Posterior vena cava (tissue), 2 donors: Measurements from ENCODE around the gene VPS11. TPM values are rescaled to one million over a fixed set of nuclear protein-coding genes. Genes with fewer than 3 reads are reported as not detected.
A peak's percentile ranks its signal among the peaks of the same experiment; 100 is the strongest.

Experiments used
- DNase-seq: peaks from one replicate; pipeline ENCODE4 v3.0.0-alpha.2; 2020; ENCODE audit warnings: low spot score
- intact Hi-C, 2 donors: fragments of 100-400 bp; cut with DNase I; formaldehyde crosslinking; loops; one replicate each; pipeline versions ENCODE4 v1.14.1 to v1.14.2; 2022 to 2023
- total RNA-seq, 2 donors: library from RNA; stranded (reverse); fragmentation: NEBNext Ultra II Directional; extraction: Animal tissue kit (Norgen Biotek cat#: 25700); gene quantifications; one replicate each; pipeline ENCODE4 v1.2.1, GENCODE V29; 2021
- donor health status: DM: yes; HTN: yes; CAD: no.
- donor health status: DM: yes; HTN: yes; CAD: no.

VPS11 gene
- total RNA-seq, 2 donors from 2014 or later = 24.8 to 26.6 TPM

DNA sequence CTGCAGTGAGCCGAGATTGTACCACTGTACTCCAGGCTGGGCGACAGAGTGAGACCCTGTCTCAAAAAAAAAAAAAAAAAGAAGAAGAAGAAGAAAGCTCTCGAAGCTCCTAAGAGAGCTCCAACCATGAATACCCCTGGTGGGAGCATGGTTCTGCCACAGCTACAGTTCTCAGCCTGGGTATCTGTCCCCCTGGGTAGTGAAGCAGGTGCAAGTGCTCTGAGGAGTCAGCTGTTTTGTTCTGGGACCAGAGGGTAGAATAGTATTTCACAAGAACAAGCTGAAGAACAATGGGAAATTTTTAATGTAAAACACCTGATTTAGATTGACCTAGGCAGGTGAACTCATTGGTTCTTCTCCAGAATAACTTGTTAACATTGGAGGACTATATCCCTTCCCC lies 6.4 kb upstream of the VPS11 start:
- intact Hi-C loops = loop anchor here in 1 of 2 donors (5.0 kb wide), 1 partner anchor 39 kb away; no protein-coding TSS in a partner anchor
- no peak for DNase-seq

DNA sequence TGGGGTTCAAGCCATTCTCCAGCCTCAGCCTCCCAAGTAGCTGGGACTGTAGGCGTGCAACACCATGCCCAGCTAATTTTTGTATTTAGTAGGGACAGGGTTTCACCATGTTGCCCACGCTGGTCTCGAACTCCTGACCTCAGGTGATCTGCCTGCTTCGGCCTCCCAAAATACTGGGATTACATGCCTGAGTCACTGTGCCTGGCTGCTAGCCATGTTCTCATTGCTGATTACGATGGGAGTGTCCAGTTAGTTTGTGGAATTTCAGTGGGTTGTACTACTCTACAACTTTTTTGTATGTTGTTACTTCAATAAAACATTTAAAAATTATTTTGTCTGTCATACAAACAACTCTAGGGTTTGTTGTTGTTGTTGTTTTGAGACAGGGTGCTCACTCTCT lies 4.8 kb upstream of the VPS11 start:
- DNase-seq = no peak
- intact Hi-C loops = loop anchor here in 1 of 2 donors (5.0 kb wide), 1 partner anchor 40 kb away; no protein-coding TSS in a partner anchor

DNA sequence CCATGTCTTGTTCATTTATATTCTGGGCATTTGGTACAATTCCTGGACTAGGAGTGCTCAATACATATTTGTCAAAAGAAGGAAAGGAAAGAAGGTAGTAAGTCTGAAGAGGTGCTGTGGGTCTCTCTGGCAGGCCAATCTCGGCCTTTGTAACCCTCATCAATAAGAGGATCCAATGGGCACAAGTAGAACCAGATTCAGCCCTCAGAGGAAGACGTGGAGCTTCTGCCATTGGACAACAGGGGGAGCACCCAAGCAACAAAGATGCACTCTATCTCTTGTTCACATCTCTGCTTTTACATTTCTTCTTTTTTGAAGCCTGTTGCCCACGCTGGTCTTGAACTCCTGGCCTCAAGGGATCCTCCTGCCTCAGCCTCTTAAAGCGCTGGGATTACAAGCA lies 2.2 kb upstream of the VPS11 start:
- intact Hi-C loops = no loop called here

DNA sequence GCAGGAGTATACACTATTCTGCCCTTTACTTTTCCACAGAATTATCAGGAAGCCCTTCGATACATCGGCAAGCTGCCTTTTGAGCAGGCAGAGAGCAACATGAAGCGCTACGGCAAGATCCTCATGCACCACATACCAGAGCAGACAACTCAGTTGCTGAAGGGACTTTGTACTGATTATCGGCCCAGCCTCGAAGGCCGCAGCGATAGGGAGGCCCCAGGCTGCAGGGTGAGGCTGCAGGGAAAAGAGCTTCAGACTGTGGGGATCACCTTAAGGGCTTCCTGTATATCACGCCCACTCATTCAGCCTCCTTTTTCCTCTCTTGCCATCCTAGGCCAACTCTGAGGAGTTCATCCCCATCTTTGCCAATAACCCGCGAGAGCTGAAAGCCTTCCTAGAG lies 10.2 kb downstream of the VPS11 start:
- peak; percentile 58 for DNase-seq
- intact Hi-C loops = no loop called here

More for the DNA sequence above, 2.2 kb upstream of the VPS11 start:
- no peak for DNase-seq

DNA sequence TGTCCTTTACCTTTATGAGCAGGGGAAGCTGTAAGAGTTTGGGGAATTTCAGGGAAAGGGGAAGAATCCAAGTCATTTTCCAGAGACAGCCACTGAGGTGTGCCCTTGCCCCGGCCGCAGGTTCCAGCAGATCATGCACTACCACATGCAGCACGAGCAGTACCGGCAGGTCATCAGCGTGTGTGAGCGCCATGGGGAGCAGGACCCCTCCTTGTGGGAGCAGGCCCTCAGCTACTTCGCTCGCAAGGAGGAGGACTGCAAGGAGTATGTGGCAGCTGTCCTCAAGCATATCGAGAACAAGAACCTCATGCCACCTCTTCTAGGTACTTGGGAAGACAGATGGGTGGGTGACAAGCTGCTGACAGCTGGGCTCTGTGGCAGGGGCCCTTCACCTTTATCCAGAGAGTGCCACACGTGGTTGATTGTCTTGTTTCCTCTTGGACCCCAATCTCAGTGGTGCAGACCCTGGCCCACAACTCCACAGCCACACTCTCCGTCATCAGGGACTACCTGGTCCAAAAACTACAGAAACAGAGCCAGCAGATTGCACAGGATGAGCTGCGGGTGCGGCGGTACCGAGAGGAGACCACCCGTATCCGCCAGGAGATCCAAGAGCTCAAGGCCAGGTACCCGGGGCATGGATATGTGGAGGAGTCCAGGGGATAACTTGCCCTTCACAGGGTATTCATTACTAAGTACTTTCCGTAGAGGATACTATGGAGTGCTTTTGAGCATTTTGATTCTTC lies 11.2 kb downstream of the VPS11 start:
- intact Hi-C loops = no loop called here

DNA sequence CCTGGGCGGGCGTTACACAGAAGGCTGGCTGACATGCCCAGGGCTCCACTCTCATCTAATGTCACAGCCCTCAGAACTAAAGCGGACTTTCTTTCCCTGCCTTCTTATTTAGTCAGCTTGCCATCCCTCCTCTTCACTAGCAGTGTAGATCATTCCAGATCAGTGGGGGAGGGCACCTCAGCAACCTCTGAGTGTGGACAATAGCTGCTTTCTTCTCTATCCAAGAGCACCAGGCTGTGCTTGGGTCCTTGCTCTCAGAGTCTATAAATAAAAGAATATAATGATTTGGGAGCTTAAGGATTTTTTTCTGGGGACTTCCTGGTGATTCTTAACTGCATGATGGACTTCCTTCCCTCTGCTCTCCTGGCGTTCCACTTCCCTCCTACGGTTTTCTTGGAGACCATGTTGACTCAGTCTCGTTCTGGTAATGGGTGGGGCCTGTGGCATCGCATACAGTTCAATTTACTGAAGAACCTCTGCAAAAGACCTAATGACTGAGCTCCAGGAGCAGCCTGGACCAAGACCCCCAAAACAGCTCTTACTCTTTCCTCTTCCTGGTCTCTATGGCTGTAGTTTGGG lies 14.2 kb downstream of the VPS11 start:
- intact Hi-C loops = no loop called here
- peak; percentile 31 for DNase-seq

More for the DNA sequence above, 11.2 kb downstream of the VPS11 start:
- peak; percentile 51 for DNase-seq

DNA sequence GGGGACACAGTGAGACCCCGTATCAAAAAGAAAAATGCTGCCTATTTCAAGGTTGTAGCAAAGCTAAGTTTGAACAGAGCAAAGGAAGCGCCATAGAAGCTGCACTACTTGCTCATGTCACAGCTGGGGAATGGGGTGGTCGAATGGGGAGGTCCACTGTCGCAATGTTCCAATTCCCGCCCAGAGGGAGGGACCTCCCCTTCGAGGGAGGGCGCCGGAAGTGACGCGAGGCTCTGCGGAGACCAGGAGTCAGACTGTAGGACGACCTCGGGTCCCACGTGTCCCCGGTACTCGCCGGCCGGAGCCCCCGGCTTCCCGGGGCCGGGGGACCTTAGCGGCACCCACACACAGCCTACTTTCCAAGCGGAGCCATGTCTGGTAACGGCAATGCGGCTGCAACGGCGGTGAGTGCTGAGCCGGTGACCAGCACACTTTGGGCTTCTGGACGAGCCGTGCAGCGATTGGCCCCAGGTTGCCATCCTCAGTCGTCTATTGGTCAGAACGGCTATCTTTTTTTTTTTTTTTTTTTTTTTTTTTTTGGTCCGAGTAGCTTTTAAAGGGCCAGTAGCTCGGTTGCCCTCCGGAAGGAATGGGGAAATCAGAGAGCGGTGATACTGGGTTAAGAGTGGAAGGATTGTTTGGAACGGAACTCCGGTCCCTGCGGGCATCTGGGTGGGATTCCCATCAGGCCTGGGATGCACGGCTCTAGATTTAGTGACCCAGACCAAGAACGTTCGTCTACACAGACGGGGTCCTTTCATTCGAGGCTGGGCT lies 17.2 kb downstream of the VPS11 start, which contains the start of gene HMBS:
Gene HMBS, plus strand, starts transcription at position 219 of the 774 bp plus-strand sequence. Its CDS starts 153 bp downstream, at position 372.
- DNase-seq = peak; percentile 99
- intact Hi-C loops = no loop called here

DNA sequence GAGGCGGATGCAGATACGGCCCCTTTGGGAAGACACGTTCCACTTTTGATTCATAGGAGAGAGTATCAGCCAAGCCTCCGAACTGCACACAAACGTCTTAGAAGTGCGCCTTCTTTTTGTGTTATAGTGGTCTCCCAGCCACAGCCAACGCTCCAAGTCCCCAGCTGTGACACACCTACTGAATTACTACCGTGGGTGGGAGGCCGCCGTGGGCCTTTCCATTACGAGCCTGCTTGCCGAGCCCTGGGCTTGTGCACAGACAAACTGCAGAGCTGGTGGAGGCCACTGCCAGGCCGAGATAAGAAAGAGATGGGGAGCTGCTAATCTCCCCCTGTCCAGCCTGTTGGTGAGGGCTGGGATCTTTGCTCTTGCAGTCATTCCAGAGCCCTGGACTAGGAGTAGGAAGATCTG lies 17.8 kb downstream of the VPS11 start:
- intact Hi-C loops = no loop called here

DNA sequence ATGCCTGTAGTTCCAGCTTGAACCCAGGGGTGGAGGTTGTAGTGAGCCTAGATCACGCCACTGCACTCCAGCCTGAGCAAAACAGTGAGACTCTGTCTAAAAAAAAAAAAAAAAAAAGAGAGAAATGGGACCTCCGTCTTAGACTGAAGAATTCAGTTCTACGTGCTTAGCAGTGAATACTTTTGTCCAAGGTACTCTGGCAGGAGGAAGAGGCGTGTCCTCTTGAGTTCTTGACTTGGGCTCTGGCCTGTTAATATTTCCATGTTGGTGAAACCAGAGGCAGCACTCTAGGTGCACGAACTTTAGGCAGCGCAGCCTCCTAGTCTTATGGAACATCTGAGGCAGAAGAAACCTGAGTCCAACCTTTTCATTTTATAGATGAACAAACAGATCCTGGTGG lies 19.5 kb downstream of the VPS11 start:
- DNase-seq = no peak
- intact Hi-C loops = no loop called here

More for the DNA sequence above, 17.8 kb downstream of the VPS11 start:
- no peak for DNase-seq

DNA sequence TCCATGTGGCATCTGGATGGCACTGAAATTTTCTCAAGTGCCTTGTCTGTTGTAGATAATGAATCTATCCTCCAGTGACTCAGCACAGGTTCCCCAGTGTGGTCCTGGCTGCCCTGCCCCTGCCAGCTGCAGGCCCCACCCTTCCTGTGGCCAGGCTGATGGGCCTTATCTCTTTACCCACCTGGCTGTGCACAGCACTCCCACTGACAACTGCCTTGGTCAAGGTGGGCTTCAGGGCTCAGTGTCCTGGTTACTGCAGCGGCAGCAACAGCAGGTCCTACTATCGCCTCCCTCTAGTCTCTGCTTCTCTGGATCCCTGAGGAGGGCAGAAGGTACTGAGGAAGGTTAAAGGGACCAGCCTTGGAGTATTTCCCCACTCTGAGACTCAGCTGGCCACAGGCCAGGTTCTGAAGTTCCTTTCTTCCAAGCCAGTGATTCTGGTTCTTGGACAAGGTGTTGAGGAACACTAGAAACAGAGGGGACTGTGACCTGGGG lies 20.2 kb downstream of the VPS11 start:
- no peak for DNase-seq
- intact Hi-C loops = no loop called here

DNA sequence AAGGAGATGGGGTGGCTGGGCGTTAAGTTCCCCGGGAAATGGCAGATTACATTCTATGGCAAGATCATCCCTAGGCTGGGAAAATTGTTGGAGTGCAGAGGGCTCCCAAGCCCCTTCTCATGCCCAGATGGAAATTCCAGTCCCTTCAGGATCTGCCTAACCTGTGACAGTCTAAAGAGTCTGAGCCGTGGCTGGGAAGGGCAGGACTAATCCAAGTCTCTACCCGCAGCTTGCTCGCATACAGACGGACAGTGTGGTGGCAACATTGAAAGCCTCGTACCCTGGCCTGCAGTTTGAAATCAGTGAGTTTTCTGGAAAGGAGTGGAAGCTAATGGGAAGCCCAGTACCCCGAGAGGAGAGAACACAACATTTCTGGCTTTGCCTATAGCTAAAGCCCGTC lies 20.8 kb downstream of the VPS11 start:
- no peak for DNase-seq
- intact Hi-C loops = no loop called here

DNA sequence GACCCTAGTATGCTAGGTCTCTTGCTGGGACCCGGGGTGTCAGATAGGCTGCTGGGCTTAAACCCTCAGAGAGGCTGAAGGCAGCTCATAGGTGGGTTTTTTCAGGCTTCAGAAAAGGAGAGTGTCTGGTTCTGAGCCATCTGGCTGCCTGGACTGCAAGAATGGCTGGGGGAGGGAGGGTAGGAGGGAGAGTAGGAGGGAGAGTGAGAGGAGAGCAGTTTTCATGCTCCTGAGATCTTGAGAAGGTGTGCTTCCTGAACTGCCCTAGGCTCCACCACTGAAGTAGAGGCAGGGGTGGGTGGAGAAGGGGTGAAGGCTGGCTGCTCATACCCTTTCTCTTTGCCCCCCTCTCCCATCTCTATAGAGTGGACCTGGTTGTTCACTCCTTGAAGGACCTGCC lies 21.7 kb downstream of the VPS11 start:
- no peak for DNase-seq
- intact Hi-C loops = no loop called here

DNA sequence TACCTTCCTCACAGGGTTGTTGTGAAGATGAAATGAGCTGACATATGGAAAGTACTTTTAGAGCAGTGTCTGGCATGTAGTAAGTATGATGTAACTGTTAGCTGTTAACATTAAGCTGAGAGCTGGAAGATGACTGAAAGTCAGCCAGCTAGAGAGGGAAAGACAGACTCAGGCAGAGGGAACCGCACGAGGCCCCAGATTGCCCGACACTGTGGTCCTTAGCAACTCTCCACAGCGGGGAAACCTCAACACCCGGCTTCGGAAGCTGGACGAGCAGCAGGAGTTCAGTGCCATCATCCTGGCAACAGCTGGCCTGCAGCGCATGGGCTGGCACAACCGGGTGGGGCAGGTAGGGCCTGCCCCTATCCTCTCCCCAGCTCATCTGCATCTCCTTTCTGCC lies 23.6 kb downstream of the VPS11 start:
- intact Hi-C loops = no loop called here
- no peak for DNase-seq

DNA sequence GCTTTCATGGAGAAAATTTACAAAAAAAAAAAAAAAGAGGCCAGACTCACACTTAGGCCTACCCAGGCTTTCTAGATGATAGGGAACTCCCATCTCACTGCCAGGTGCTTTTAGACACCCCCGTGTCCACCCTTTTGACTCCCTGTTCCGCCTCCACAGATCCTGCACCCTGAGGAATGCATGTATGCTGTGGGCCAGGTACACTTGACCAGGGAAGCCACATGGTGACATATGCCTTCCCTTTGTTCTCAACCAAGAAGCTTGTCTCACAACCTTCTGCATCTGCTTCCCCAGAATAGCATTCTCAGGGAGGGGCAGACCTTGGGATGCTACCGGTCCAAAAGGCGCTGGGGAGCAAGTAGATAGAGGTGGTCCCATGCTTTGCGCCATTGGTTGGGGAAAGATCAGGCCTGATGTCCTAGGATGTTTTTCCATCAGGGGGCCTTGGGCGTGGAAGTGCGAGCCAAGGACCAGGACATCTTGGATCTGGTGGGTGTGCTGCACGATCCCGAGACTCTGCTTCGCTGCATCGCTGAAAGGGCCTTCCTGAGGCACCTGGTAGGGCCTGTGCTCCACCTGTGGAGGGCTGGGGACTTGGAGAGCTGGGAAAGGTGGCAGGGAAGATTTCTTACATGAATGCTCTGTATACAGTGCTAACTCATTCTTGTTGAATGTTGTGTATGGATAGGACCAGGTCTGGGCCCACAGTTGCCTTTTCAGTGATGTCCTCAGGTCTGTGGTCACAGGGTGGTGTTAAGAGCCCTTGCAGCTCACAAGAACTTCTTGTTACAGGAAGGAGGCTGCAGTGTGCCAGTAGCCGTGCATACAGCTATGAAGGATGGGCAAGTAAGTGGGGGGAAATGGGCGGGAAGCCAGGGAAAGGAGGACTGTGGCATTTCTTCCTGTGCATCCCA lies 24.6 kb downstream of the VPS11 start:
- intact Hi-C loops = no loop called here
- DNase-seq = no peak

DNA sequence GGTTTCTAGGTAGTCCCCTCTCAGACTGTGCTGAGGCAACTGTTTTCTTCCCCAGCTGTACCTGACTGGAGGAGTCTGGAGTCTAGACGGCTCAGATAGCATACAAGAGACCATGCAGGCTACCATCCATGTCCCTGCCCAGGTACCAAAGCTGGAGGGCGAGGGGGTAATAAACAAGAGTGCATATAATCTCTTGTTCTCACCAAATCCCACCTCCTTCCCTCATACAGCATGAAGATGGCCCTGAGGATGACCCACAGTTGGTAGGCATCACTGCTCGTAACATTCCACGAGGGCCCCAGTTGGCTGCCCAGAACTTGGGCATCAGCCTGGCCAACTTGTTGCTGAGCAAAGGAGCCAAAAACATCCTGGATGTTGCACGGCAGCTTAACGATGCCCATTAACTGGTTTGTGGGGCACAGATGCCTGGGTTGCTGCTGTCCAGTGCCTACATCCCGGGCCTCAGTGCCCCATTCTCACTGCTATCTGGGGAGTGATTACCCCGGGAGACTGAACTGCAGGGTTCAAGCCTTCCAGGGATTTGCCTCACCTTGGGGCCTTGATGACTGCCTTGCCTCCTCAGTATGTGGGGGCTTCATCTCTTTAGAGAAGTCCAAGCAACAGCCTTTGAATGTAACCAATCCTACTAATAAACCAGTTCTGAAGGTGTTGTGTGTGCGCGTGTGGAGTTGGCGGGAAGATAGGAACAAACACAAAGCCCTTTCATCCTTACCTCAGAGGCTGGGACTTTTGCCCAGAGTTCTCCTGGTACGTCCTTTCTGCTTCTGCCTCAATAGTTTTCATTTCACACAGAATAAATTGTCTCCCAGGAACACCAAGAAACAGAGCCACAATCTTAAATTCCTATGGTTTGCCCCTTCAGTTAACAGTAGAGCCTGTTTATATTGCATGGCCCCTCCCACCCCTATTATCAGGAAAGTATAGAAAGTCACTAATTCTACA lies 25.5 kb downstream of the VPS11 start:
- intact Hi-C loops = no loop called here
- DNase-seq = no peak

DNA sequence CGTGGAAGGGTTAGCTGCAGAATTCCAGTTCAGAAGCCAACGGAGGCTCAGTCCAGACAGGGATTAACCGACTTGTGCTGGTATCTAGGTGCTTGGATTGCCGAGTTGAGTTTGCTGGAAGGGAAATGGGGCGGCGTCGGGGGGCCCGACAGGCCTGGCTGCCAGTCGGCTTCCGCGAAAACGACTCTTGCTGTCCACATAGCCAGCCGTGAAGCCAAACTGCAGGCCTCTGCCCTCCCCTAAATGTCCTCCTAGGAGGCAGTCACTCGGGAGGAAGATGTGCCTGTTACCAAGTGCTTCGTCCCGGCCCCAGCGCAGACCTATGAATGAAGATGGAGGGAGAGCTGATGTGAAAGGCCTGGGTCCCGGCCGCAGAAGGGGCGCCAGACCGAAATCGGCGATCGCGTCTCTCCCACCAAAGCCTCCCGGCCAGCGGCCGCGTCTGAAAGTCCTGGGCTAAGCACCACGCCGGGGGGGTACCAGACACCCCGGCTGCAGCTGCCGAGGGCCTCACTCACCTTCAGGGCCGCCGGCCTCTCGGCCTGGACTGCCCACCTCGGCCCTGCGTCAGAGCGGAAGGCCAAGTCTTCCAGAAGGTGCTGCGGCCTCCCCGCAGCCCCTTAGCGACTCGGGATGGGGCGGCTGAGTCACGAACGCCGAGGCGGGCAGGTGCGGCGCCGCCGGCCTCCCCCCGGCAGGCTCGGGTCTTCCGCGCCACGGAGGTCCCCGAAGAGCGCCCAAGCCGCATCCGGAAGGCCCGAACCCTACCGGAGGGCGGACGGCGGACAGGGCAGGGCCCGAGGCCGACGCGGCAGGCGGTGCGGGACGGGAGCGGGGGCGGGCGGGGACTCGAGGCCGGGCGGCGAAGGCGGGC lies 26.6 kb downstream of the VPS11 start:
- intact Hi-C loops = no loop called here
- DNase-seq = peak; percentile 84

DNA sequence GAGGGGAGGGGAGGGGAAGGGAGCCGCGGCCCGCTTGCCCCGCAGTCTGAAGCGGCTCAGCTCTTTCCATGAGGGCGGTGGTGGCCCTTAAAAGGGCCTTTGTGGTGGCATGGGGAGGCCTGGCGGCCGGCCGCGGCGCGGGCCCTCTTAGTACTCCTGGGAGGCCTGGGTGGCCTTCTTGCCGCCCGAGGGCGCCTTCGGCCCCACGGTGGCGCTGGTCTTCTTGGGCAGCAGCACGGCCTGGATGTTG lies 27.1 kb downstream of the VPS11 start:
- peak; percentile 95 for DNase-seq
- intact Hi-C loops = no loop called here
